NCI-H748 (cell line): ENCODE measurements around the gene SPEF1.

Experiments used
- DNase-seq: peaks from one replicate; lab custom pipeline; 2025; ENCODE audit not compliant: unreplicated experiment; lab: John Stamatoyannopoulos, UW

The SPEF1 gene

GRCh38 chr20:3751305-3751674 lies 30.0 kb downstream of the SPEF1 start:
- DNase-seq, result no peak

GRCh38 chr20:3749689-3750531 lies 31.3 kb downstream of the SPEF1 start:
- peak; percentile 92 for DNase-seq

GRCh38 chr20:3749087-3749688 lies 32.1 kb downstream of the SPEF1 start:
- no peak for DNase-seq

GRCh38 chr20:3748073-3748472 lies 33.2 kb downstream of the SPEF1 start:
- DNase-seq, result no peak

GRCh38 chr20:3747471-3747870 lies 33.8 kb downstream of the SPEF1 start:
- no peak for DNase-seq

GRCh38 chr20:3745686-3746173 lies 35.5 kb downstream of the SPEF1 start:
- DNase-seq, result no peak

- peak; percentile 87 for DNase-seq
These were observed 36.2 kb downstream of the SPEF1 start for GRCh38 chr20:3744806-3745685.

GRCh38 chr20:3744037-3744436 lies 37.2 kb downstream of the SPEF1 start:
- DNase-seq, result no peak

GRCh38 chr20:3743251-3743650 lies 38.0 kb downstream of the SPEF1 start:
- DNase-seq, result no peak

- no peak for DNase-seq
These were observed 39.3 kb downstream of the SPEF1 start for GRCh38 chr20:3741836-3742458.

GRCh38 chr20:3740615-3741301 lies 40.5 kb downstream of the SPEF1 start:
- no peak for DNase-seq

GRCh38 chr20:3739926-3740451 lies 41.3 kb downstream of the SPEF1 start:
- DNase-seq, result no peak

GRCh38 chr20:3739054-3739925 lies 42.0 kb downstream of the SPEF1 start:
- no peak for DNase-seq

GRCh38 chr20:3738111-3739053 lies 42.9 kb downstream of the SPEF1 start:
- no peak for DNase-seq

GRCh38 chr20:3735768-3736167 lies 45.5 kb downstream of the SPEF1 start:
- no peak for DNase-seq

GRCh38 chr20:3734111-3734843 lies 47.0 kb downstream of the SPEF1 start:
- DNase-seq, result no peak
